CD4-positive, alpha-beta T cell treated with Interleukin-1 beta for 1 hour (primary cell): ENCODE measurements around the gene TUBA8.
A peak's percentile ranks its signal among the peaks of the same experiment; 100 is the strongest.
"Not testable (repeated sequence)": the region's sequence is repeated elsewhere in the genome, so short reads cannot be mapped to it uniquely, and the experiment has no call there.

Experiments used
- DNase-seq, 2 donors: peaks; one replicate each; pipeline ENCODE4 v3.0.0-alpha.2; 2020 to 2022

TUBA8 gene

DNA sequence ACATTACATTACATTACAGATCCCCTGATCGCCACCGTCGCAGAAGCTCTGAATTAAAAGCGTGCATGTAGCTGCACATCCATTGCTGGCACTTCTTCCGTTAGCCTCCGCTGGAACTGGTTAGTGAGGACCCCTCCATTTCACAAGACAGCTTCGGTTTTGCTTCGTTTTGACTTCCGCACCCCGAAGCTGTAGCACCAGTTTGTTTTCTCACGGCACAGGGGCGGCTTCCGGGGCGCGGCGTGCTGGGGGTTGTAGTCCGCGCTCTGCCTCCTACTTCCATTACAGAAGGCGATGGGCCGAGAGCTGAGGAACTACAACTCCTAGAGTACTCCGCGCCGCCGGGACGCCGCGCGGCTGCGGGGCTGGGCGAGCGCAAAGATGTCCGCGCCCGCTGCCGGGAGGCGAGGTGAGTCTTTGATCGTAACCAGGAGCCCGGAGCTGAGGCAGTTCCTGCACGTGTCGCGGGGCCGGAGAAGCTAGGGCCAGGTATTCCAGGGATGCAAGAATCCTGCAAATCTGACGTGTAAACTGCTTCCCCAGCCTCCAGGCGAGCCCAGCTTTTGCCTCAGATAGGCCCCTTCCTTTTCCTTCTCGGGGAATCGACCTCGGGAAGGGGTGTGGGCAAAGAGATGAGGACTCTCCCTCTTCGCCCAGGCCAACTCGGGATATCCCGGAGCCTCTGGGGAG, 32.8 kb upstream of the TUBA8 start, which contains the start of gene PEX26:
Gene PEX26, plus strand, starts transcription at position 352 of the 690 bp plus-strand sequence. CDS start 387 bp downstream, outside the sequence.
- DNase-seq: peak; percentile 95

DNA sequence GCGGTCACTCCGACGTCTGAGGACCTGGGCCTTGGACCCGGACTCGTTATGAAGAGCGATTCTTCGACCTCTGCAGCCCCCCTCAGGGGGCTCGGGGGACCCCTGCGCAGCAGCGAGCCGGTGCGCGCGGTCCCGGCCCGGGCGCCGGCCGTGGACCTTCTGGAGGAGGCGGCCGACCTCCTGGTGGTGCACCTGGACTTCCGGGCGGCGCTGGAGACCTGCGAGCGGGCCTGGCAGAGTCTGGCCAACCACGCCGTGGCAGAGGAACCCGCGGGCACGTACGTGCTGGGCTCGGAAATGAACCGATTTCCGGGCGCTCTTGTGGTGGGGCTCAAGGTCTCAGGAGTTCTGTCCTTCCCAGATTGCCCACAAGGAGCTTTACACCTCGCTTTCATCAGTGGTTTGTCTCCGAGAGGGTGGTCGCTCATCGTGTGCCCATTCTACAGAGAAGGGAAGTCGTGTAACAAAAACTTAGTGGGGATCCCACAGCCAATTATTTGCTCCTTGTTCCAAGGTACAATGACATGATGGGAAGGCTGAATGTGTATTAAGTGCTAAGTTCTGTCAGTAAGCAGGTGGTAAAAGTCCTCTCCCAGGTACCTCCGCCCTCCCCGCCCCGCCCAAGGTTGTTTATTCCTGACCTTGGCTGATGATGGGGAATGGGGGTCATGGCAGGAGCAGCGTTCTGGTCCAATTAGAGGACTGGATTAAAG, 32.1 kb upstream of the TUBA8 start:
- peak; percentile 15 to 41 for DNase-seq

DNA sequence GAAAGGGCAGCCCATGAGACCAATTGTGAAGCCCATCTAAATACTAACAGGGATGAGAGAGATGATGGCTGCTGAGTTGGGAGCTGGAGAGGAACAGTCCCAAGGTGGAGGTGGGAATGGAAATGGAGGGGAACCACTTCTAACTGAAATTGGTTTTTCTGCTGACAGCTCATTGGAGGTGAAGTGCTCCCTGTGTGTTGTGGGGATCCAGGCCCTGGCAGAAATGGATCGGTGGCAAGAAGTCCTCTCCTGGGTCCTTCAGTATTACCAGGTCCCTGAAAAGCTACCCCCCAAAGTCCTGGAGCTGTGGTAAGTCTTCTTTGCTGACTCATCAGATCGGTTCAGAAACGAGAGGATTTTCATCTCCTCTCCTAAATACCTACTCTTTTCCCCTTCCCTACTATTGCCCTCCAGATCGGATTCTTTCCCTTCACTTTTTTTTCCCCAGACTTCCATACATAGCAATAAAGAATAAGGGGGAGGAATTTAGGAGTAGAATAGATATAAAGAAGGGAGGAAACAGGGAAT, 30.8 kb upstream of the TUBA8 start:
- DNase-seq: no peak

DNA sequence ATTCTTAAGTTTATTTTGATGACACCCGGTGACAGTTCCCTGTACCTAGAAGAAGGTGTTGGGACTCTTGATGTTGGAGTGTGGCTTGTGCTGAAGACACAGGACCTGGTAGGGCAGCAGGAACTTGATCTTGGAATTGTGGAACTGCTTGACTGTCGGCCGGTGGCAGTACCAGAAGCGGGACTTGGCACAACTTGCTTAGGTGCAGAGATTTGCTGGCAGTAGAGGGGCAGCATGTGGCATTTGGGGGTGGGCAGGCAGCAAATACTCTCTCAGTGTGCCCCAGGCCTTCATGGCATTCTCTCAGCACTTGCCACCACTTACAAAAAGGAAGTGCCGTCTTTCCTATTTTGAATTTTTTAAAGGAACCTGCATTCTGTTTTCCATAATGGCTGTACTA, 29.2 kb upstream of the TUBA8 start:
- no peak for DNase-seq

DNA sequence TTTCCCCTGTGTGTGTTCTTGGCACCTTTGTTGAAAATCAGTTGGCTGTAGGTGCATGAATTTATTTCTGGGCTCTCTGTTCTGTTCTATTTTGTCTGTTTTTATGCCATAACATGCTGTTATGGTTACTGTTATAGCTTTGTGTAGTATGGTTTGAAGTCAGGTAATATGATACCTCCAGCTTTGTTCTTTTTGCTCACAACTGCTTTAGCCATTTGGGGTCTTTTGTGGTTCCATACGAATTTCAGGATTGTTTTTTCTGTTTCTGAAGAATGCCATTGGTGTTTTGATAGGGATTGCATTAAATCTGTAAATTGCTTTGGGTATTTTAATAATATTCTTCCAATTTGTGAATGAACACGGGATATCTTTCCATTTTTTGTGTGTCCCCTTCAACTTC, 28.1 kb upstream of the TUBA8 start:
- no peak for DNase-seq

DNA sequence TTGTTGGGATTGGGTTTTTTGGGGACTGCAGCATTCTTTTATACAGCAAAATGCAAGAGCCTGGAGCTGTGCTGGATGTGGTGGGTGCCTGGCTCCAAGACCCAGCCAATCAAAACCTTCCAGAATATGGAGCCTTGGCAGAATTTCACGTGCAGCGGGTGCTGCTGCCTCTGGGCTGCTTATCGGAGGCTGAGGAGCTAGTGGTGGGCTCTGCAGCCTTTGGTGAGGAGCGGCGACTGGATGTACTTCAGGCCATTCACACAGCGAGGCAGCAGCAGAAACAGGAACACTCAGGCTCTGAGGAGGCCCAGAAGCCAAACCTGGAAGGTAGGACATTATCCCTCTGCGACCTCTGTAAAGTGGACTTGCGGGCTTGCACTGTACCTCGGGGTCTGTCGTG, 27.2 kb upstream of the TUBA8 start:
- DNase-seq: no peak

DNA sequence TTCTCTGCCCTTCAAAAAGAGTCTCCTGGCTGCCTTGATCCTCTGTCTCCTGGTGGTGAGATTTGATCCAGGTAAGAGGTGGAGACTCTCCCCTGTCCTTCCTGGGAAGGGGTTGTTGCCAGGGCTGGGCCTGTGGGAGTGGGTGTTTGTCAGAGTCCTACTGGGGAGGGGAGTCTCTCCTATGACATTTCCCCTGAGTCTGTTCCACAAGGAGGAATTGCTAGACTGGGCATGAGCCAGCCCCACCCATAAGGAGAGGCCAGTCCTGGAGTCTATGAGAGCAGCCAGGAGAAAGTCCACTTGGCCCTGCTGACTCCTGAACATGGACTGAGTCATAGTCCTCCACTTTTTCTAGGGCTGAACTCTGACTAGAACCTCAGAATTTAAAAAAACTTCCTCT, 25.4 kb upstream of the TUBA8 start:
- DNase-seq: no peak

DNA sequence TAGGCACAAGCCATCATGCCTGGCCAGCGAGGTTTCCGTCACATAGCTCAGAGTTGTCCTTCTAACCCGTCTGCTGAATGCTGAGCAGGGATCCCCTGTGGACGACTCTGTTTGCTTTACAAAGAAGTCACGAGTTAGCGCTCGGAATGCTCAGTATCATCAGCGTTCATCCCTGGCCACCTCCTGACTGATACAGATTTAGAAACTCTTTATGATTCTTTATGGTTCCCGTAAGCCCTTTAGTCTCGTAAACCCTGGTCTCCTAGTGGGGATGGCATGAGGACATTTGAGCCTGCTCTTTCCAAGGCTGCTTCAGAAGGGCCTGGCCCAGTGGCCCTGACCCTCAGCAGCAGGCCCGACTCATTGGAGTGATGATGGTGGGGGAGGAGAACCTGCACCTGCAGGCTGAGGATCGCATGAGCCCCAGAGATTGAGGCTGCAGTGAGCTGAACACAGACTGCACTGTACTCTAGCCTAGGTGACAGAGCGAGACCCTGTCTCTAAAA, 23.2 kb upstream of the TUBA8 start:
- DNase-seq: no peak

DNA sequence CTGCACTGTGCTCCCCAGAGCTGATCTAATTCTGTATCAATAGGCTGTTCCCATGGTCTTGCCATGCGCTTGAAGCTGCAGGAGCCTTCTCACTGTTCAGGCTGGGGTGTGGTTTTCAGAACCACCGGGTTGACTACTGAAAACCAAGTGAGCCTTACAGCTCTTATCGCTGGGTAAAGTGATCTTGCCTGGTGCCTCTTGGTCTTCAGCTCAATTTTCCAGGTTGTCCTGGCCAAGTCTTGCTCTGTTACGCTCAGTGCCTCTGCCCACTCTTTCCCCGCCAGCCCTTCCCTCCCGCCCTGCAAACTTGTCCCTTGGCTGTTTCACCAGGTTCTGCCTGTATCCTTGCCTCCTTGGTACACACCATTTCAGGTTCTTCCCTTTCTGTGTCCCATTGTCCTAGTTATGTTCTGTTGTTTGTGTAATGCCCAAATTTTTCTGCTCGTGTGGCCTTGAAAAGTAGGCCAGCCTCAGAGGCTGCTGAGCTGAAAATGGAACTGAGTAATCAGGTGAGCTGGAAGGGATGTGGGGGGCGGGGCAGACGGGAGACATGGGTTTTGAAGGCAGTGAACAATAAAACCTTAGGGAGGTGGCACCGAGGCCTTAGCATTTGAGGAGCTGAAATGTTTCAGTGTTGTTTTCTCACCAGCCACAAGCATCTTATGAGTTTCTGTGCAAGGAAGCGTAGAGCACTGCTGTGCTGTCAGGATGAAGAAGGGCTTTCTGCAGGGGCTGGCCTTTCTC, 21.6 kb upstream of the TUBA8 start:
- DNase-seq: no peak

DNA sequence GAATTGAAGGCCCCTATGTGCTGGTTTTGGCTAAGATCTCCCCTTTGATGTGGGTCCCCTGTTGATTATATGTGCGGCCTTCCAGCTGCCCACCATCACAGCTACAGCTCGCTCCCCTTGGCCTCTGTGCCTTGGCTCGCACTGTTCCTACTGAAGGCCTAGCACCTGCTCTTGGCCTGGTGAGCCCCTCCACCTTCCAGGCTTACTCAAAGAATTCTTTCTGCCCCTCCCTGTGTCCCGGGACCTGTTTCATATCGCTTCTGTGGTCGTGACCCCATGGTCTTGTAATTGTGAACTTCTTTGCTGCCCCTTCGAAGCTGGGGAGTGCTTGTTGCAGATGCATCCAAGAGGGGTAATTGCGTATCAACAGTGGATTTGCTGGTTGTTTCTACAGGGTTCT, 20.3 kb upstream of the TUBA8 start:
- no peak for DNase-seq

DNA sequence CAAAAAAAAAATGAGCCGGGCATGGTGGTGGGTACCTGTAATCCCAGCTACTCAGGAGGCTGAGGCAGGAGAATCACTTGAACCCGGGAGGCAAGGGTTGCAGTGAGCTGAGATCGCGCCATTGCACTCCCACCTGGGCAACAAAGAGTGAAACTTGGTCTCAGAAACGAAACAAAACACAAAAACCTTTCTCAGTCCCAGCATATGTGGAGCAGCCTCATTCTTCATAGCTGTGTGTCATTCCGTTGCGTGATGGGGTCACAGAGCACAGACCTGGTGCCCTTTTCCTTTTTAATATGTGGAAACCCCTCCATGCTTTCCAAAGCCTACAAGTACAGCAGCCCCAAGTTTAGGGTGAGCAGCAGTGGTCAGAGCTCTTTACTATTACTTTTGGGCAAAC, 19.1 kb upstream of the TUBA8 start:
- no peak for DNase-seq

DNA sequence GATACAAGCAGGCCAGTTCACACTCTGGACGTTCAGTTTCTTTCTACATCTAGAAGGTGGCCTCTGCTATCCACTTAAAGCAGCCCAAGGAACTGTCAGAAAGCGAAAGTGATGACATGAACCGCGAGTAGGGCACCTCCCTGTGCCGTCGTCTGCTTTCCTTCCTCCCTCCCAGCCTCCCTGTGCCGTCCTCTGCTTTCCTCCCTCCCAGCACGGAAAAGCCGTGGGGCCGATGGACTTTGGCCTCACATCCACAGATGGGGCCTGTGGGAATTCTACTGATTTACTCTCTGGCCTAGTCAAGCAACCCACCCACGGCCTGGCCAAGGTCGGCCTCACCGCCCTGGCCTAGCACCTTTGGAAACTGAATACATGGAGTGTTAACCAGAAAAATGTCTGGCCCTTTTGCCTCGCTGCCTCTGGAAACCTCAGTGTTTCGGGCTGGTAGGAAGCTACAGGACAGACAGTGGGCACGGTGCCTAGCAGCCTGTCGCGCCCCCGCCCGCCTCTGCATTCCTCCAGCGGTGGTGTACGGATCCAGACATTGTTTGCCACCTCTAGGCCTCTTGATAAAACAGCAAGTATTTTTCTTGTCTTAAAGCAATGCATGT, 18.6 kb upstream of the TUBA8 start:
- DNase-seq: peak; percentile 13 to 45

DNA sequence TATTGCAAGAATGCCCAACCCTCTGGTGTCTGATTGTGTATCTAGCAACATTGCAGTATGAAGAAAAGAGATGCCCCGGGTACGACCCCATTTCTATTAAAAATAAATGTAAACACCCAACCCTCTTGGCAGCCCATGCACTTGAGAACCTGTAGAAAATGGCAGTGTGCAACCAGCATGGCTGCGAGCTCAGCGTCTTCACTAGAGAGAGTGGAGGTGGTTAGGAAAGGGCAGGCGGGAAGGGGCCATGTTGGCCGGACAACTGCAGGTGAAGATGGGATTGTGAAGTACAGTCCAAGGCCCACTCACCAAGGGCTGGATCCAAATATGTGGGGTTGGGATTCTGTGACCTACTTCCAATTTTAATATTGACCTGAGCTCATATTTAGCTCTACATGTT, 16.9 kb upstream of the TUBA8 start:
- DNase-seq: no peak

DNA sequence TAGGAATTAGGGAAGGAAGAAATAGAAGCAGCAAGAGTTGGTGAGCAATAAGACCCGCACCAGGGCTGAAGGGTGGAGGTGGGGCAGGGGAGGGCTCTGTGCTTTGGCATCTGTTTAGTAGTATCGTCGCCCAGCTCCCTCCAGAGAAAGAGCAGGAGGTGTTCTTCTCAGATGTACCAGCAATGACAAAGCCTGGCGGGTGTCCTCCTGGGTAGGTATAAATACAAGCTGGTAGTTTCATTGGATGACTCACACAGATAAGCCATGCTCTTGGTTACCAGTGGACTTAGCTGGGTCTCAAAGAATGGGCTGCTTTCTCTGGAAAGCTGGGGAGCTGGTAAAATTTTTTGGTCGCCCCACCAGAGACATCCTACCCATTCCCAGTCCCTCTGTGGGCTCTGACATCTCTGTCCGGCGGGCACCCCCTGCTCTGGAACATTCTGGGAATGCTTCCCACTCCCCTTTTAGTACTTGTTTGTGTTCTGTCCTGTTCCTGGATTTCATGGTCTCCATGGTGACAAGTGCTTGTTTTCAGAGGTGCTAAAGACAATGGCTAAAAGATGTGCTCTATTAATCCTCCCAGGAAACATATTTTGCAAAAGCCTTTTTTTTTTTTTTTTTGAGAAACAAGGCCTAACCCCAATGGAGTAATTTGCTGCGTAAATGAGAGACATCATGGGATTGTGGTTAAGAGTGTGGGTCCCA, 15.4 kb upstream of the TUBA8 start:
- no peak for DNase-seq

DNA sequence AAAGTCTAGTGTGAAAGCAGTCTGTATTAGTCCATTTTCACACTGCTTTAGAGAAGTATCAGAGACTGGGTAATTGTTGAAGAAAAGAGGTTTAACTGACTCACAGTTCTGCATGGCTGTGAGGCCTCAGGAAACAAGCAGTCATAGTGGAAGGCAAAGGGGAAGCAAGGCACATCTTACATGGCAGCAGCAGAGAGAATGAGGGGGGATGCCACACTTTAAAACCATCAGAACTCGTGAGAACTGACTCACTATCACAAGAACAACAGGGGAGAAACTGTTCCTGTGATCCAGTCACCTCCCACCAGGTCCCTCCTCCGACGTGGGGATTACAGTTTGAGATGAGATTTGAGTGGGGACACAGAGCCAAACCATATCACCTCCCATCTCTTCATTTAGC, 13.8 kb upstream of the TUBA8 start:
- DNase-seq: no peak

DNA sequence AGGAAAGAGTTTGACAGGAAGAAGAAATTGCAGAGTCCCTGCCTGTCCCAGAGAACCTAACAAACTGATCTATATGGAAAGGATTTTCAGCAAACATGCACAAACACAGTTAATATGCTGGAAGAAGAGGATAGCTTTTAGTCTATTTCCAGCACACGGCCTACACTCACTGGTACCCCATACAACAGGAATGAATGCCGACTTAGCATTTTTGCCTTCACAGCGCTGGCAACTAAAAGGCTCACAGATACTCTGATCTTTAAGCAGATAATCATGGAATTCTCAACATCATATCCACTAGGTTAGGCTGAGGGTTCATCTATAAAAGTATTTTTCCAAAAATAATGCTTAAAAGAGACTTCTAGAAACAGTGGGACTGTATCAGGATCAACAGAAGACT, 9.8 kb upstream of the TUBA8 start:
- no peak for DNase-seq

DNA sequence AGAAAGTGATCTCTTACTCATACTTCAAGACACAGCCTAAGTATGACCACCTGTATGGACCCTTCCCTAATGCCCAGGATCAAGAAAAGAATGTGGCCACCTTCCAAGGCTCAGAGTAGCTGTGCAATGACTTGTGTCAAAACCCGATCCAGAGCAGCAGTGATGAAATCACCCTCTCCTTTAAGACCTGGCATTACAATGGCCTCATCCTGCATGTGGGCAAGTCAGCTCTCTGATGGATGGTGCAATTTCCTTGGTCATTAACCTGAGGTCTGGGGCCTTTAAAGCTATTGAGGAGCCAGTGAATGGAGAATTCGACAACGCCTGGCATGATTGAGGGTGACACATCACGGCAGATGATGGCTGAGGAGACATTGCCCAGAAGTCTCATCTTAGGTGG, 9.1 kb upstream of the TUBA8 start:
- no peak for DNase-seq

DNA sequence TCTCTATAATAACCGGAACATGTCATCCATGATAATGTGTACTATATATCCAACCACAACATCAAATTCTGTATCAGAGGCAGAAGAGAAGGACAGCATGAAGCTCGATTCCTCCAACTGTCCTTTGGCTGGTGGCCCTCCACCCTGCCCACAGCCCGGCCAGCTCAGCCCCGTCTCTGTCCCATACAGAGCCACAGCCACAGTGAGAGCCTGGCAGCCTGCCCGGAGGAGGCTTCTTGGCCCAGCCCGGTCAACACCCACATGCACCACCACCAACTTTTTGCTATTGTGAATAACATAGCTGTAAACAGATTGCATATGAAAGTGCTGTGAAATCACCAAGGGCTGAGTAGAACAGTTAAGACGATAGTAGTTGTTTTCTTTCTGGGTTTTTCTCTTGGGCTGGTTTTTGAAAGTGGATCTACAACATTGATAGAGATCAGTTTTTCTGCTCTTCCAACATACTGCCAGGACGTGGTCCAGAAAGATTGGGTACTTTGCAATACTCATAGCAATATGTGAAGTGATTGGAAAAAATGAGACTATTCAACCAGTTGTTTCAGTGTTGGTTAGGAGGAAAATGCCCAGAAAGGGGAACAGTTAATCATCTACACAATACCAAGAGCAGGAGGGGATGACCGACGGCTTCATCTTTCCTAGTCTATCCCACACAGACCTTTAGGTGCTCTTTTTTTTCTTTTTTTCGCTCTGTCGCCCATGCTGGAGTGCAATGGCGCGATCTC, 6.9 kb upstream of the TUBA8 start:
- no peak for DNase-seq

DNA sequence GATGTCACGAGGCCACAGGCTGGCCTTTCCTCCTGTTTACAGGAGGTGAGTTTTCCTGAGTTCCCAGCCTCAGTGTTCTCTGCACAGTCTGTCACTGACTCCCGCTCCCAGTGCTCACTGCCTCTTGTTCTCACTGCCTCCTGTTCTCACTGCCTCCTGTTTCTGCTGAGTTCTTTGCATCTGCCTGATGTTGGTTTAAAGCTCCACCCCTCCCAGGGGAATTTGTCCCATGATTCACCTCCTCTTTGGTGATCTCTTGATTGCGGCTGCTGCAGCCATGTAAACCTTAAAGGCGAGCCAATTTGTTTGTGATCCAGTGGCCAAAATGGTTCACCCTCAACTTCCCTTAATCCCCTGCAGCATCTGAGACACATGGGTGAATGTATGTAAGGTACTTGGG, 6.0 kb upstream of the TUBA8 start:
- no peak for DNase-seq

DNA sequence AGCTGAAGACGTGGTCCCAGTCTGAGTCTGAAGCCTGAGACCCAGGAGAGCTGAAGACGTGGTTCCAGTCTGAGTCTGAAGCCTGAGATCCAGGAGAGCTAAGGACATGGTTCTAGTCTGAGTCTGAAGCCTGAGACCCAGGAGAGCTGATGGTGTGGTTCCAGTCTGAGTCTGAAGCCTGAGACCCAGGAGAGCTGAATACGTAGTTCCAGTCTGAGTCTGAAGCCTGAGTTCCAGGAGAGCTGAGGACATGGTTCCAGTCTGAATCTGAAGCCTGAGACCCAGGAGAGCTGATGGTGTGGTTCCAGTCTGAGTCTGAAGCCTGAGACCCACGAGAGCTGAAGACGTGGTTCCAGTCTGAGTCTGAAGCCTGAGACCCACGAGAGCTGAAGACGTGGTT, 4.6 kb upstream of the TUBA8 start:
- DNase-seq: not testable (repeated sequence)

DNA sequence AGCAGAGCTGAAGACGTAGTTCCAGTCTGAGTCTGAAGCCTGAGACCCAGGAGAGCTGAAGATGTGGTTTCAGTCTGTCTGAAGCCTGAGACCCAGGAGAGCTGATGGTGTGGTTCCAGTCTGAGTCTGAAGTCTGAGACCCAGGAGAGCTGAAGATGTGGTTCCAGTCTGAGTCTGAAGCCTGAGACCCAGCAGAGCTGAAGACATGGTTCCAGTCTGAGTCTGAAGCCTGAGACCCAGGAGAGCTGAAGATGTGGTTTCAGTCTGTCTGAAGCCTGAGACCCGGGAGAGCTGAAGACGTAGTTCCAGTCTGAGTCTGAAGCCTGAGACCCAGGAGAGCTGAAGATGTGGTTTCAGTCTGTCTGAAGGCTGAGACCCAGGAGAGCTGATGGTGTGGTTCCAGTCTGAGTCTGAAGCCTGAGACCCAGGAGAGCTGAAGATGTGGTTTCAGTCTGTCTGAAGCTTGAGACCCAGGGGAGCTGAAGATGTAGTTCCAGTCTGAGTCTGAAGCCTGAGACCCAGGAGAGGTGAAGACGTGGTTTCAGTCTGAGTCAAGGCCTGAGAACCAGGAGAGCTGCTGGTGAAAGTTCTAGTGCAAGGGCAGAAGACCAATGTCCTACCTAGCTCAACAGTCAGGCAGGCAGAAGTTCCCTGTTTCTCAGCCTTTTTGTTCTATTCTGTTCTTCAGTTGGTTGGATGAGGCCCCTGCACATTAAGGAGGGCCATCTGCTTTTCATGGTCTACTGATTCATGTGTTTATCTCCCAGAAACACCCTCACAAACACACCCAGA, 3.9 kb upstream of the TUBA8 start:
- DNase-seq: not testable (repeated sequence)
